ENCODE measurements around the gene ABCD2. TPM values are rescaled to one million over a fixed set of nuclear protein-coding genes. Genes with fewer than 3 reads are reported as not detected.

The ABCD2 gene
- total and polyA plus RNA-seq, 2 donors (not counting 3 experiments of a cell fraction or from before 2014, with no cell fraction given): not detected

DNA sequence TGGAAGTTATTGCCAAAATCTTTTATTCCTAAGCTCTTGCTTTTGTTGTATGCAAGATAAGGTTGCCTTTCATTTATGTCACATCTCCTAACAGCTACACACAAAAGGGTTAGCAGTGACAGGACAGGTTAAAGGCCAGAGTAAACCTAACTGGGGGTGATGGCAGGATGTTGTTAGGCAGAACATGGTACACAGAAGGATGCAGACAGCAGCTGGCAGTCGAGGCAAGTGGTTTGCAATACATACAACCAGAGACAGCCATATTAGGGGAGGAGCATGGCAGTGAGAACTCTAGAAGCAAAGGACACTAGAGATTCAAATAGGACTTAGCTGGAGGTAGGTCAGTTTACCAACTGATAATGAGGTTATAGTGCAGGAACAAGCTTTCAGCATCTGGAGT is 2.7 kb upstream of the ABCD2 start:
- dilution Hi-C loops (cut with MboI; ENCODE audit: extremely low pct_ligation_motif_present, low sequenced_read_pairs): no loop called here
- Histone ChIP-seq H3K36me3 (ENCODE audit: control insufficient read depth in 2 of 2, extremely low read depth in 1 of 2, insufficient read depth in 2 of 2, low read length in 2 of 2) (no peaks in the 10 kb centered on the region), H3K27me3 (ENCODE audit: control insufficient read depth in 2 of 2, insufficient read depth in 2 of 2, low read length in 2 of 2) (peaks cover 10 to 12% of the 10 kb centered on the region in 2 experiments), H3K9me1 (replicated peaks; ENCODE audit: control insufficient read depth, extremely low read depth, insufficient read depth, low read length) (no peaks in the 10 kb centered on the region), H3K4me2 (ENCODE audit: insufficient read depth, low read length) (no peak overlapping the region), H3K27ac (ENCODE audit: insufficient read depth, low read depth, low read length) (no peak overlapping the region), H2AFZ (ENCODE audit: low read depth, low read length) (no peak overlapping the region), H3K4me1 (ENCODE audit: control insufficient read depth, extremely low read depth, insufficient read depth, low read length) (peaks cover 3% of the 10 kb centered on the region), H3K4me3 (replicated peaks in 1 of 3; ENCODE audit: insufficient read depth in 1 of 3, low read depth in 1 of 3, low read length in 3 of 3) (no peak overlapping the region), H4K20me1 (replicated peaks; ENCODE audit: control insufficient read depth, extremely low read depth, insufficient read depth, low read length) (no peaks in the 10 kb centered on the region), H3K79me2 (ENCODE audit: control insufficient read depth, insufficient read depth, low read length) (no peaks in the 10 kb centered on the region), H3K9me3 (replicated peaks; ENCODE audit: control insufficient read depth, insufficient read depth, low read length) (no peaks in the 10 kb centered on the region), H3K9ac (replicated peaks; ENCODE audit: extremely low read depth, insufficient read depth, low read length) (no peak overlapping the region)
- no peak for TF ChIP-seq POLR2A (IDR thresholded peaks at IDR 0.05; ENCODE audit: low read depth, low read length)
- TF ChIP-seq, protein P1, sequence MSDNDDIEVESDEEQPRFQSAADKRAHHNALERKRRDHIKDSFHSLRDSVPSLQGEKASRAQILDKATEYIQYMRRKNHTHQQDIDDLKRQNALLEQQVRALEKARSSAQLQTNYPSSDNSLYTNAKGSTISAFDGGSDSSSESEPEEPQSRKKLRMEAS (IDR thresholded peaks at IDR 0.05; ENCODE audit: insufficient read depth, insufficient read length): no peak
- no peak for TF ChIP-seq EZH2 (IDR thresholded peaks at IDR 0.05; ENCODE audit: borderline replicate concordance, low read depth, low read length, severe bottlenecking)
- no peak for TF ChIP-seq FOS (IDR thresholded peaks at IDR 0.05; ENCODE audit: borderline replicate concordance, insufficient read depth, low read length)
- TF ChIP-seq JUN (IDR thresholded peaks at IDR 0.05; ENCODE audit: borderline replicate concordance, insufficient read depth, insufficient read length, low read depth): no peak
- TF ChIP-seq POLR2AphosphoS5 (IDR thresholded peaks at IDR 0.05; ENCODE audit: insufficient read depth, low read depth, low read length): no peak
- no peak for TF ChIP-seq GATA2 (IDR thresholded peaks at IDR 0.05; ENCODE audit: insufficient read depth, insufficient read length, low read depth, low read length)
- no peak for TF ChIP-seq MYC (IDR thresholded peaks at IDR 0.05; ENCODE audit: low read depth, low read length)
- TF ChIP-seq, protein P2, sequence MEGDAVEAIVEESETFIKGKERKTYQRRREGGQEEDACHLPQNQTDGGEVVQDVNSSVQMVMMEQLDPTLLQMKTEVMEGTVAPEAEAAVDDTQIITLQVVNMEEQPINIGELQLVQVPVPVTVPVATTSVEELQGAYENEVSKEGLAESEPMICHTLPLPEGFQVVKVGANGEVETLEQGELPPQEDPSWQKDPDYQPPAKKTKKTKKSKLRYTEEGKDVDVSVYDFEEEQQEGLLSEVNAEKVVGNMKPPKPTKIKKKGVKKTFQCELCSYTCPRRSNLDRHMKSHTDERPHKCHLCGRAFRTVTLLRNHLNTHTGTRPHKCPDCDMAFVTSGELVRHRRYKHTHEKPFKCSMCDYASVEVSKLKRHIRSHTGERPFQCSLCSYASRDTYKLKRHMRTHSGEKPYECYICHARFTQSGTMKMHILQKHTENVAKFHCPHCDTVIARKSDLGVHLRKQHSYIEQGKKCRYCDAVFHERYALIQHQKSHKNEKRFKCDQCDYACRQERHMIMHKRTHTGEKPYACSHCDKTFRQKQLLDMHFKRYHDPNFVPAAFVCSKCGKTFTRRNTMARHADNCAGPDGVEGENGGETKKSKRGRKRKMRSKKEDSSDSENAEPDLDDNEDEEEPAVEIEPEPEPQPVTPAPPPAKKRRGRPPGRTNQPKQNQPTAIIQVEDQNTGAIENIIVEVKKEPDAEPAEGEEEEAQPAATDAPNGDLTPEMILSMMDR (IDR thresholded peaks at IDR 0.05; ENCODE audit: extremely low read depth in 1 of 2, insufficient read depth in 1 of 2, low read depth in 1 of 2, low read length in 2 of 2): no peak
- POLR2A ChIA-PET: no interaction called here
- no TSS peak for BruUV-seq (replicated peaks)
- CTCF ChIA-PET: no interaction called here
- FAIRE-seq (no peak), DNase-seq (ENCODE audit: low read depth, low spot score) (no peak)
- intact Hi-C loops (cut with micrococcal nuclease): no loop called here
